GM12873 (cell line): ENCODE results near the gene BMERB1.

Source experiments
- CTCF ChIP-seq: IDR thresholded peaks from 2 replicates; pipeline ENCODE4 v1.5.1; 2012; ENCODE audit warnings: low read depth, mild to moderate bottlenecking, moderate library complexity, low read length, control low read depth; ENCODE audit not compliant: insufficient read depth; ENCODE audit errors: missing control alignments

The BMERB1 gene

GRCh38 chr16:15507959-15508627 is 73.7 kb downstream of the BMERB1 start:
- no peak for TF ChIP-seq CTCF

- no peak for TF ChIP-seq CTCF
Measured at GRCh38 chr16:15509051-15509592, 74.7 kb downstream of the BMERB1 start.

- no peak for TF ChIP-seq CTCF
Measured at GRCh38 chr16:15509593-15510535, 75.5 kb downstream of the BMERB1 start.

GRCh38 chr16:15510992-15511391 is 76.6 kb downstream of the BMERB1 start:
- TF ChIP-seq CTCF: no peak

- TF ChIP-seq CTCF: no peak
Measured at GRCh38 chr16:15511759-15512487, 77.5 kb downstream of the BMERB1 start.

- TF ChIP-seq CTCF: no peak
Measured at GRCh38 chr16:15513156-15513555, 78.8 kb downstream of the BMERB1 start.

GRCh38 chr16:15515992-15516391 is 81.6 kb downstream of the BMERB1 start:
- no peak for TF ChIP-seq CTCF
